CD4-positive, CD25-positive, alpha-beta regulatory T cell (primary cell): ENCODE measurements around the gene PTGER2. TPM values are rescaled to one million over a fixed set of nuclear protein-coding genes. Genes with fewer than 3 reads are reported as not detected.

Experiments
- polyA plus RNA-seq, 4 donors: library from polyadenylated mRNA; unstranded; fragments of 300-500 nt; fragmentation: Illumina TruSeq; gene quantifications; one replicate each; pipeline ENCODE4 v1.2.3, GENCODE V29; 2021
- total RNA-seq: library from RNA; stranded (reverse); gene quantifications from one replicate; pipeline ENCODE4 v1.2.3, GENCODE V29; 2022

PTGER2 gene
- total and polyA plus RNA-seq, 5 donors from 2014 or later = 23.1 to 138 (median 78.5) TPM

Other genes with a start within 250 kb of the PTGER2 start
- gene NID2, start 245.3 kb upstream of the PTGER2 start, total RNA-seq = not detected
- gene NID2, start 245.3 kb upstream of the PTGER2 start, polyA plus RNA-seq = 1 to 10 TPM in 1 of 4 donors, under 1 TPM in 3; 0.35 to 1.1 (median 0.62) TPM
- 0.12 TPM for gene PTGDR, start 46.6 kb upstream of the PTGER2 start, total RNA-seq
- under 1 TPM in 2 of 4 donors, not detected in 2; 0.07 to 0.22 TPM for gene PTGDR, start 46.6 kb upstream of the PTGER2 start, polyA plus RNA-seq
- 19.5 TPM for gene TXNDC16, start 238.2 kb downstream of the PTGER2 start, total RNA-seq
- 1 to 10 TPM; 4.3 to 6.6 (median 5.0) TPM for gene TXNDC16, start 238.2 kb downstream of the PTGER2 start, polyA plus RNA-seq
- gene GPR137C, start 238.5 kb downstream of the PTGER2 start, total RNA-seq = 0.22 TPM
- under 1 TPM in 1 of 4 donors, not detected in 3; 0.06 TPM for gene GPR137C, start 238.5 kb downstream of the PTGER2 start, polyA plus RNA-seq